GM19328 (cell line): ENCODE measurements around the gene CHAF1B.

Source experiments
- ATAC-seq: cut with Tn5 transposase; IDR thresholded peaks from one replicate; pipeline ENCODE4 v1.9.1; 2021; ENCODE audit warnings: mild to moderate bottlenecking, moderate library complexity; ENCODE audit not compliant: unreplicated experiment

CHAF1B gene

GRCh38 chr21:36461277-36461917 is 76.2 kb downstream of the CHAF1B start:
- no peak for ATAC-seq

- no peak for ATAC-seq
Measured at GRCh38 chr21:36461918-36462486, 76.8 kb downstream of the CHAF1B start.

GRCh38 chr21:36463204-36463603 is 78.0 kb downstream of the CHAF1B start:
- ATAC-seq, result no peak

GRCh38 chr21:36463991-36464390 is 78.8 kb downstream of the CHAF1B start:
- no peak for ATAC-seq

- ATAC-seq, result no peak
Measured at GRCh38 chr21:36464590-36464989, 79.4 kb downstream of the CHAF1B start.

GRCh38 chr21:36465478-36465877 is 80.3 kb downstream of the CHAF1B start:
- no peak for ATAC-seq

GRCh38 chr21:36466061-36466511 is 80.9 kb downstream of the CHAF1B start:
- no peak for ATAC-seq
